22Rv1 (cell line): ENCODE measurements around the gene RAB11FIP3.

Source experiments
- ZFX ChIP-seq: fragments of 450-650 bp; IDR thresholded peaks from 2 replicates; pipeline ENCODE4 v1.6.1; 2017; ENCODE audit warnings: antibody characterized with exemption, borderline replicate concordance
- TF ChIP-seq, protein P1 (sequence below): fragments of 450-650 bp; IDR thresholded peaks from 2 replicates; pipeline ENCODE4 v1.5.1; 2017; ENCODE audit warnings: mild to moderate bottlenecking

DNA sequence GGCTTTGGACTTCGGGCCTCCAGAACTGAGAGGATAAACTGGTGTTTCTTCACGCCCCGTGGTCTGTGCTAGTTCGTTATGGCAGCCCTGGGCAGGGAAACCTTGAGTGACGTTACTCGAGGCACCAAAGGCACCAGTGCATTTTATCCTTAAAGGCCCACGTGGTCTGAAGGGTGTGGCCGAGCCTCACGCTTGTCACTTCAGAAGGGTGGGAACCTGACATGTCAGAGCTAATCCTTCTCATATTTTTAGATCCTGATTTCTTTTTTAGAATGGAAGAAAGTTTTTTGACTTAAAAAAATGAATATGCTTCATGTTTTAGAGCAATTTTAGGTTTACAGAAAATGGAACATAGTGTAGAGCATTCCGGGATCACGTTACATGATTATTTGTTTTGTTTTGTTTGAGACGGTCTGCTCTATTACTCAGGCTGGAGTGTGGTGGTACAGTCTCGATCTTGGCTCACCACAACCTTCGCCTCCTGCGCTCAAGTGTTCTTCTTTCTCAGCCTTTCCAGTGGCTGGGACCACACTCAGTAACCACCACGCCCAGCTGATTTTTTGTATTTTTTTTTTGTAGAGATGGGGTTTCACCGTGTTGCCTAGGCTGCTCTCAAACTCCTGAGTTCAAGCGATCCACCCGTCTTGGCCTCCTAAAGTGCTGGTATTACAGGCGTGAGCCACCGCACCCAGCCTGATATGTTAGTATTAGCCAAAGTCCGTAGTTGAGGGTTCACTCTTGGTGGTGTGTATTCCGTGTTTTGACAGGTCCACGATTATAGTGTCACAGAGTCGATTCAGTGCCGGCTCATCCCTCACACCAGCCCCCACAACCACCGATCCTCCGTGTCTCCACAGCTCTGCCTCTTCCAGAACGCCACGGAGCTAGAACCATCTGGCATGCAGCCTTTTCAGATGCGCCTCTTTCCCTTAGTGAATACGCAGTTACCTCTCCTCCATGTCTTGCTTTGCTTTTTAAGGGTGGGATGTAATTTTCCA, 47.9 kb downstream of the RAB11FIP3 start:
- TF ChIP-seq, protein P1, sequence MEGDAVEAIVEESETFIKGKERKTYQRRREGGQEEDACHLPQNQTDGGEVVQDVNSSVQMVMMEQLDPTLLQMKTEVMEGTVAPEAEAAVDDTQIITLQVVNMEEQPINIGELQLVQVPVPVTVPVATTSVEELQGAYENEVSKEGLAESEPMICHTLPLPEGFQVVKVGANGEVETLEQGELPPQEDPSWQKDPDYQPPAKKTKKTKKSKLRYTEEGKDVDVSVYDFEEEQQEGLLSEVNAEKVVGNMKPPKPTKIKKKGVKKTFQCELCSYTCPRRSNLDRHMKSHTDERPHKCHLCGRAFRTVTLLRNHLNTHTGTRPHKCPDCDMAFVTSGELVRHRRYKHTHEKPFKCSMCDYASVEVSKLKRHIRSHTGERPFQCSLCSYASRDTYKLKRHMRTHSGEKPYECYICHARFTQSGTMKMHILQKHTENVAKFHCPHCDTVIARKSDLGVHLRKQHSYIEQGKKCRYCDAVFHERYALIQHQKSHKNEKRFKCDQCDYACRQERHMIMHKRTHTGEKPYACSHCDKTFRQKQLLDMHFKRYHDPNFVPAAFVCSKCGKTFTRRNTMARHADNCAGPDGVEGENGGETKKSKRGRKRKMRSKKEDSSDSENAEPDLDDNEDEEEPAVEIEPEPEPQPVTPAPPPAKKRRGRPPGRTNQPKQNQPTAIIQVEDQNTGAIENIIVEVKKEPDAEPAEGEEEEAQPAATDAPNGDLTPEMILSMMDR, result no peak
- TF ChIP-seq ZFX, result no peak
